Stromal cell of bone marrow (primary cell): ENCODE measurements around the gene MED17.
"Not testable (repeated sequence)": the region's sequence is repeated elsewhere in the genome, so short reads cannot be mapped to it uniquely, and the experiment has no call there.

Experiments used
- DNase-seq: peaks from one replicate; pipeline ENCODE4 v3.0.0-alpha.2; 2012; ENCODE audit warnings: low read depth

The MED17 gene, protein sequence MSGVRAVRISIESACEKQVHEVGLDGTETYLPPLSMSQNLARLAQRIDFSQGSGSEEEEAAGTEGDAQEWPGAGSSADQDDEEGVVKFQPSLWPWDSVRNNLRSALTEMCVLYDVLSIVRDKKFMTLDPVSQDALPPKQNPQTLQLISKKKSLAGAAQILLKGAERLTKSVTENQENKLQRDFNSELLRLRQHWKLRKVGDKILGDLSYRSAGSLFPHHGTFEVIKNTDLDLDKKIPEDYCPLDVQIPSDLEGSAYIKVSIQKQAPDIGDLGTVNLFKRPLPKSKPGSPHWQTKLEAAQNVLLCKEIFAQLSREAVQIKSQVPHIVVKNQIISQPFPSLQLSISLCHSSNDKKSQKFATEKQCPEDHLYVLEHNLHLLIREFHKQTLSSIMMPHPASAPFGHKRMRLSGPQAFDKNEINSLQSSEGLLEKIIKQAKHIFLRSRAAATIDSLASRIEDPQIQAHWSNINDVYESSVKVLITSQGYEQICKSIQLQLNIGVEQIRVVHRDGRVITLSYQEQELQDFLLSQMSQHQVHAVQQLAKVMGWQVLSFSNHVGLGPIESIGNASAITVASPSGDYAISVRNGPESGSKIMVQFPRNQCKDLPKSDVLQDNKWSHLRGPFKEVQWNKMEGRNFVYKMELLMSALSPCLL

DNA sequence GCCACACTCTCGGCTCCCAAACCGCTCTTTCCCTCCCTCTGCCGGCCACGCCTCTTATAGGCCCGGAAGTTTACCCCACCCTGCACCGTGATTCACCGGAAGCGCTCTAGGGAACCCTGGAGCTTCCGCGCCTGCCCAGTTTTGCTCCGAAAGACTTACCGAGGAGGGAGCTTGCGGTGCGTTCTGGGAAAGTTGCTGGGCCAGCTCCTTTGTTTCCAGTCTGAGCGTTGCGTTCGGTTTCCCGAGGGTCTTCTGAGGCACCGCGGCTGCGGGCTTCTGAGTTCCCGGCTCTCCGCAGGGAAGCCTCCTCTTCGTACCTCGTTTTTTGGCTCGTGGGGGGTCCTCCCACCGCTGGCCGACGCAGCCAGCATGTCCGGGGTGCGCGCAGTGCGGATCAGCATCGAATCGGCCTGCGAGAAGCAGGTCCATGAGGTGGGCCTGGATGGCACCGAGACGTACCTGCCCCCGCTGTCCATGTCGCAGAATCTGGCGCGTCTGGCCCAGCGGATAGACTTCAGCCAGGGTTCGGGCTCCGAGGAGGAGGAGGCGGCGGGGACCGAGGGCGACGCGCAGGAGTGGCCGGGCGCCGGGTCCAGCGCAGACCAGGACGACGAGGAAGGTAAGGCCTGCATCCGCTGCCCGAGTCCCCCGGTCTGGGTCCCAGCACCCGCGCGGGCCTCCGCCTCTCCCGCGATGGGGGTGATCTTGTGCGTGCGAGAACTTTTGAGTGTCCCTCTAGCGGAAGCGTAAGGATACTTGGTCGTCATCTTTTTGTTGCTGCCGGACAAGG, at the start of gene MED17:
MED17 (plus strand) TSS at position 138 of the 790 bp plus-strand sequence; CDS start at position 370, 232 bp downstream.
- peak; percentile 92 for DNase-seq

DNA sequence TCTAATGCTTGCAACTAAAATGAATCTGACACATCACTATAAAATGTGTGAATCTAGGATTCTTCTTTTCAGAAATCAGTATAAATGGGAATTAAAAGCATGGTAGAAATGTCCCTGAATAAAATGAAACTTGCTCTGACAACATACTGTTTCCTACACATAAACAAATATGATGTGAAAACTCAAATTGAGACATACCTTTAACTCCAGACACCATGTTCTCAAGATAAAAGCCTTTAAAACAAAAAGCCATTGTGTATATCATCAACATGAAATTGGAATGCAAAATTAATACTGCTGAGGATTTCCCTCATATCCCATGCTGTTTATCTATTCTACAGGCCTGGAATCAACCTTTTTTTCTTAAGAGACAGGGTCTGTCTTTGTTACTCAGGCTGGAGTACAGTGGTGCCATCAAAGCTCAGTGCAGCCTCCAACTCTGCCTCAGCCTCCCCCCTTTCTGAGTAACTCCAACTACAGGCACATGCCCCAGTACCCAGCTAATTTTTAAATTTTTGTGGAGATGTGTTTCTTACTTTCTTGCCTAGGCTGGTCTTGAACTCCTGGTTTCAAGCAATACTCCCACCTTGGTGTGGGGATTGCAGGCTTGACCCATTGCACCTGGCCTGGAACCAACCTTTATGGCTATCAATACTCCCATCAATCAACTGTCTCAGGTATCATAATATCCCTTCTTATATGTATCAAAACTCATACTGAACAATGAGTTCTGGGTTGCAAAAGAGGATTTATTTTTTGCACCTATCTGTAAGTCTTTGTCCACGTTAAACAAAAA, 49.5 kb upstream of the MED17 start:
- DNase-seq, result no peak

DNA sequence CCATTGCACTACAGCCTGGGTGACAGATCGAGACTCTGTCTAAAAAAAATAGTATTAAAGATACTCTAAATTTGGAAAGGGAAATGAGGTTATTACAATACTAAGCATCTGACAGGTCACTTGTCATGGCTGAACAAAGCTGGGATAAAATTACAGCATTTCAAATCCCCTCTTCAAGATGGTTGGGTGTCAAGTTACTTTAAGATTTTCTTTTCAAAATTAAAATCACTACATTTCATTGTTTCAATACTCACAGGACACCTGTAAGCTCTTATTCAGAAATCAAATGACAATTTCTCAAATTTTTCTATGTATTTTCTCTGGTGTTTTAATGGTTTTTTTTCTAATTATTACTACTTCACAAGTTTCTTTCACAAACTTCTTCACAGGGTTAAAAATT, 48.5 kb upstream of the MED17 start:
- DNase-seq, result no peak

DNA sequence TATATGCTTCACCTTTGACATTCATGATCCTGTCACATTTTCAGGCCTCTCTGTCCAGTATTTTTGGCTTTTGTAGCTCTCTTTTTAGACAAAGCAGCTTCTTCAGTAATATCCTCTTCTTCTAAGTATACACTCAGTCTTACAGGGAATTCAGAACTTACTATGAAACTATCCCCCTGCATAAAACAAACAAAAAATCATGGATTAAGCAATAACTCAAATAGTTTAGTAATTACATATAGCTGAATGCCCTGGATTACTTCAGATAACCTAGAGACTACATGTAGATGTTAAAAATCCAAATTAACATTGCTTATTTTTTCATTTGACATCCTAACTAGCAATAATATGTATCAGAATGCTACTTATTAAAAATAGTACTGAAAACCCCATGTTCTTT, 48.0 kb upstream of the MED17 start:
- no peak for DNase-seq

DNA sequence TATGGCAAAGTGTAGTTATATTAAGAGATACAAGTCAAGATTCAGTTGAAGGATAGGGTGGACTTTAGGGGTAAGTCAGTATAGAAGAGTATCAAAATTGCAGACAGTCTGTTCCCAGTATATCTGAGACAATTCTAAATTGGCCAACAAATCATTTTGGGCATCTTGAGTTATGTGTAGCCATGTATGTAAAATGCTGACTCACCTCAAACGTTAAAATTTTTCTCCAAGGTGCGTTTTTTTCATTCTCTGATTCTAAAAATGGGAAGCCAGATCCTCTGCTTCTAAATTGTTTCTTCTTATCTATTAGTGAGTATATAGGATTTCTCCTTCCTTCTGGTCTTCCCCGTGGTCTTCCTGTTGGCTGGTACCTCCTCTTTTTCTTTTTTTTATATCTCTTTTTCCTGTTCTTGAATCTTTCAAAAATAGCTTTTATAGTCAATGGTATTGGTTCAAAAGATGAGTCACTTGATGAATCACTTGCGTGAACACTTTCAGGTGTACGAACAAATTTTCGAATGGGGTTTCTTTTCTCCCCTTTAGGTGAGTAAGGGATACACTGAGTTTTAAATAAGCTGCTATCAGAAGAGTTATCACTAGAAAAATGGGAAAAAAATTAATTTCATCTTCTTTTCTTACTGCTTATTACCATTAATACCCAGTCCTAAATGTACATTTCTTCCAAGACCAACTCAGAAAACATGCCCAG, 46.0 kb upstream of the MED17 start:
- DNase-seq, result no peak

DNA sequence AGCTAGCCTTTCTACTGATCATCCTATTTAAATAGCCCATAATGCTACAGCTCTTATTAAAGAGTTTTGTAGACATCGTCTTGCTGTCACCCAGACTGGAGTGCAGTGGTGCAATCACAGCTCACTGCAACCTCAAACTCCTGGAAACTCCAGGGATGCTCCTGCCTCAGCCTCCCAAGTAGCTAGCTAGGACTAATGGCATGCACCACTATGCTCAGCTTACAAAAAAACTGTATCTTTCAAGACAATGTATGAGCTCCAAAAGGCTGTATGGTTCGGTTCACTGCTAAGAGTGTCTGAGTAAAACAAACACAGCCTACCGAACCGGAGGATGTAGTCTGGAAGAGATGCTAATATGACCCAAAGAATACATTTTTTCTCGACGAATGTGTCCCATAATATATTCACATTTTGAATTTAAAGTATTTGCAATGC, 45.4 kb upstream of the MED17 start:
- DNase-seq, result no peak

DNA sequence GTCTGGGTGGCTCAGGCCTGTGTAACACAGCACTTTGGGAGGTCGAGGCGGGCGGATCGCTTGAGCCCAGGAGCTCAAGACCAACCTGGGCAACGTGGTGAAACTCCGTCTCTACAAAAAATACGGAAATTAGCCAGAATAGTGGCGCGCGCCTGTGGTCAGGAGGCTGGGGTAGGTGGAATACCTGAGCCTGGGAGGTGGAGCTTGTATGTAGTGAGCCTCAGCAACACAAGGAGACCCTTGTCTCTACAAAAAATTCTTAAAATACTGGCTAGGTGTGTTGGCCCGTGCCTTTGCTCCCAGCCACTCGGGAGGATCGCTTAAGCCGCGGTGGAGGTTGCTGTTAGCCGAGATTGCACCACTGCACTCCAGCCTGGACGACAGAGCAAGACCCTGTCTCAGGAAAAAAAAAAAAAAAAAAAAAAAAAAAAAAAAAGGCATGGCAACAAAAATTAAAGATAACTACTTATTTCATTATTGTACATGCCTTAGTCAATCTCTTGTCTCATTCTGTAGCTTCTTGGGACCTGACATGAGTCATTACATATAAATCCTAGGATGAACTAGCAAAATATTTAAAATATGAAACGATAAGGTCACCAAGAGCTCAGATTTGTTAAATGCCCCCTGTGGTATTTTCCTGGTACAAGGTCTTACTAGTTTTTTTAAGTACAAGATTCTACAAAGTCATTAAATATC, 43.9 kb upstream of the MED17 start:
- DNase-seq, result no peak

DNA sequence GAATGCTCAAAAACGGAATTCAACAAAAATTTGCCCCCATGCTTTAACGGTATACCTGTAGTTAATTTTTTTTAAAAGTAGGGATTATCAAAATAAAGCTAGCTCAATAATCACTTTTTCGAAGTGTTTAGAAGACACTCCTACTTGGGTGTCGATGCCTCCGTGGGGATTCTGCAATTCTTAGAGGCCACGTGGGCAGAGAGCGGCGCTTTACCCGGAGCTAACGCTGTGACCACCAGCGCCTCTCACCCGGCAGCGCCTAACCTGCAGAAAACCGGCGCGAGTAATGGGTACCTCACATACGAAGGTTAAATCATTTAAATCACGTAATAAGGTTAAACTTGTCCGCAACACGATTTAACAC, 43.4 kb upstream of the MED17 start:
- peak; percentile 37 for DNase-seq

DNA sequence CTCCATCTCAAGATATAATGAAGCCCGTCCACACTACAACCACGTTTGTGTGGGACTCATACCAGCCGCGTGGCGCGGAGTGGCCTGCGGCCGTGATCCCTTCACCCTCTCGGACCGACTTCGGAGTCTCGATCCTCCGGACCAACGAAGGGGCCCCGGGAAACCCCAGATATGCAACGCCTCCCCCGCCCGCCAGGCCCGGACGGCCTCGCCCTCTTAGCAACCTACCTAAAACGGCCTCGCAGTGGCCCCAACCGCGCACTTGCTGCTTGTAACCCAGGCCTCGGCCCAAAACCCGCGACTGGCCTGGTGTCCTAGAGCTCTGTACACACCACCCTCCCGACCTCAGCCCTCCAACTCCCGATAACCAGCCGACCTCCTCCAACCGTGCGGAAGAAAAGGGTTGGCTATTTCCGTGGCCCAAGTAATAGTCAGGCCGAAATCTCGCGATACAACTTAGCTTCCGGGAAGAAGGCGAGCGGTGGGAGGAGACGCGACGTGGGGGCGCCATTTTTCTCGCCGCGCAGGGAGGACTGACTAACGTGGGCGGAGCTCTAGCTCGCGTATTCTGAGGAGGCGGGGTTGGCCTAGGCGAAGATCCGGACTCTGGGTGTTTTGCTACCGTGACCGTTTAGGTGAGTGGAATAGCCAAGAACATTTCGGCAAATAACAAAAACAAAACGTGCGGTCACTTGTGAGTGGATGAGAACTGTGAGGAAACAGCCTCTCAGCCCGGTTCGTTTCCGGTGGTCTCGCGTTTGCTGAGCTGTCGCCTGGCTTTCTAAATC, 42.8 kb upstream of the MED17 start, which contains the start of the genes C11orf54 and TAF1D:
C11orf54 (plus strand) TSS at position 579 of the 788 bp plus-strand sequence. CDS start 5,722 bp downstream, outside the sequence.
TAF1D (minus strand) TSS at position 402 of the 788 bp plus-strand sequence. CDS start 2,191 bp downstream, outside the sequence.
- peak; percentile 97 for DNase-seq

DNA sequence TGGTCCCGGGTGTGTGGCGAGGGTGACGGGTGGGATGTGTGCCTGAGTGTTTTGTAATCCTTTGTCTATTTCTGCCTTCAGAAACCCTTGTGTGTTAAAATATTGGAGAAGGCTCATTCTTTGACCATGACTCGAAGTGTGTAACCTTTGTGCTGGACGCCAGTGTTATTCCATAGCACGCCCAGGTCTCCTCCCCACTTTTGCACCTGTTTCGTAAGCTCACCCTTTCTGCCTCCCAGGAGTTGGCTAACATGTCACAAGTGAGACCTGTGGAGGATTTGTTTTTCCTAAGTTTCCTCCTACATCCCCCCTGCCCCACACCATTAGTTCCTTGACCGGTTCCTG, 42.2 kb upstream of the MED17 start:
- peak; percentile 13 for DNase-seq

DNA sequence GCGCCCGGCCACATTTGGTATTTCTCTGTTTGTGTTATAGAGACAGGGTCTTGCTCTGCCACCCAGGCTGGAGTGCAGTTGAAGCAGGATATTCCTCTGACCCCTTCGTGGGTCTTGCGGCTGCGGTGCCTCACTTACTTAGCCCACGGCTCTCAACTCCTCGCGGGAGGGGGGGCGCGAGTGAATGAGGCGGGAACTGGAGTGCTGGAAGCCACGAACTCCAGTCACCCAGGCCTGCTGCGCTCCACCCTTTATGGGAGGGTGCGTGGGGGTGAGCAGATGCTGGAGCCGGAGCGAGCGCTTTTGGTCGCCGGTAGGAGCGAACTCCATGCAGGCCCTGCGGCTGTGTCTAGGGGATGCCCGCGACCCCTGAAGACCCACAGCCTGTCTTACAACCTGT, 40.8 kb upstream of the MED17 start:
- no peak for DNase-seq

DNA sequence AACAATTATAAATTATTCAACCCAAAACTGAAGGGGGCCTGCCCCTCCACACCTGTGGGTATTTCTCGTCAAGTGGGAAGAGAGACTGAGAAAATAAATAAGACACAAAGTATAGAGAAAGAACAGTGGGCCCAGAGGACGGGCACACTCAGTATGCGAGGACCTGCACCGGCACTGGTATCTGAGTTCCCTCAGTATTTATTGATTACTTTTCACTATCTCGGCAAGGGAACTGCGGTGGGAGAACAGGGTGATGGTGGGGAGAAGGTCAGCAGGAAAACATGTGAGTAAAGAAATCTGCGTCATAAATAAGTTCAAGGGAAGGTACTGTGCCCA, 39.4 kb upstream of the MED17 start:
- DNase-seq, result no peak

DNA sequence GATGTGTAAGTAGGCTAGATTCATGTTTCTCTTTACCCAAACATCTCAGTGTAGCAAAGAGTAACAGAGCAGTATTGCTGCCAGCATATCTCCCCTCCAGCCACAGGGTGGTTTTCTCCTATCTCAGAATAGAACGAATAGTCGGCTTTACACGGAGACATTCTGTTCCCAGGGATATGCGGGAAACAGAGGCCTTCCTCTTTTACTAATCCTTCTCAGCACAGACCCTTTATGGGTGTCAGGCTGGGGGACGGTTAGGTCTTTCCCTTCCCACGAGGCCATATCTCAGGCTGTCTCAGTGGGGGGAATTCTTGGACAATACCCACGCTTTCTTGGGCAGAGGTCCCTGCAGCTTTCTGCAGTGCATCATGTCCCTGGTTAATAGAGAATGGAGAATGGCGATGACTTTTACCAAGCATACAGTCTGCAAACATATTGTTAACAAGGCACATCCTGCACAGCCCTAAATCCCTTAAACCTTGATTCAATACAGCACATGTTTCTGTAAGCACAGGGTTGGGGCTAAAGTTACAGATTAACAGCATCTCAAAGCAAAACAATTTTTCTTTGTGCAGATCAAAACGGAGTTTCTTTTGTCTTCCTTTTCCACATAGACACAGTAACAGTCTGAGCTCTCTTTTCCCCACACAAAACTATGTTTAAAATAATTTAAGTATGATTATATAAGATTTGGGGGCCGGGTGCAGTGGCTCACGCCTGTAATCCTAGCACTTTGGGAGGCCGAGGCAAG, 38.9 kb upstream of the MED17 start:
- DNase-seq, result not testable (repeated sequence)

DNA sequence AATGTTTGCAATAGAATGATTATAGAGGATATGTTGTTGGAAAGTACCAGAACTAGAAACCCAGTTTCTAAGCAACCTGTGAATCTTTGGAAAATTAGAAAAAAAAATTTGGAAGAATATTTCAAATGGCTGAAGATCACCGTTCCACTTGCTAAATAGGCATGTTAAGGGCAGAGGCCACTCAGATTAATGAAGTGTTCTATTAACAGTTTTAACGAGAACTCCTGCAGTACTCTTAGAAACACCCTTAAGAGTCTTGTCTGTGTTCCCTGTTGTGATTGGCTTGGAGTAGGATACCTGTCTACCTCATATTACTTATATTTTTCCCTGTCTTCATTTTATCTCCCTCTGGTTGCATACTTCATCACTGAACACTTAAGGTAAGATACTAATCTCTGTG, 38.0 kb upstream of the MED17 start:
- no peak for DNase-seq

DNA sequence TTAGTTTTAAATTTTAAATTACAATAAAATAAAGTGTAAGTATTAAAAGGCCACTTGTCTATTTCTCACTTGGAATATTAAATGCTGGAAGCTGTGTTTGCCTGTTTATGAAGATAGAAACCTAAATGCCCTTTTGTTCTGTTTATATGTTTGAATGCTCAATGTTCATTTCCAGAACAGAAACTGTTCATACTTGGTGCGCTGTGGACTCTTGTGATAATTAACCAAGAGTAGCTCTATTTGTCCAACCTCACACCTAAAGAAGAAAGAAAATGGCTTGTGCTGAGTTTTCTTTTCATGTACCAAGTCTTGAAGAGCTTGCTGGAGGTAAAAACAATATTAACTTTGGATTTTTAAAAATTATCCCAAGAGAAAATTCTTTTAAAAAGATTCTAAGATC, 37.0 kb upstream of the MED17 start:
- no peak for DNase-seq

DNA sequence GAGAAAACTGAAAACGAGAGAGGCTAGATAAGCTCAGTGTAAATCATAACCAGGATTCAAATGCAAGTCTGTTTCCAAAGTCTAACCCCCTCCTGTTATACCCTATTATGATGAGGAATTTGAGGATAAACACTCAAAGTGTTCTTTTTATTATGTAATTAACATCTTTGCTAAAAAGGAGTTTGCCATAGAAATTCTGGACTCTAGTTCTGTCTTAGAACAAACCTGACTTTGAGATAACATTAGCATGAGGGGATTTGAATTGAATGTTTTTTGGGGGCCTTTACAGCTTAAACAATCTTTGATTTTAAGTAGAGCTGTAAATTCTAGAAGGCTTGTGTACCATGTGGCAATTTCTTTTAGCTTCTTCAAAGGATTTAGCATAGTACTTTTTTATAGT, 33.1 kb upstream of the MED17 start:
- no peak for DNase-seq

DNA sequence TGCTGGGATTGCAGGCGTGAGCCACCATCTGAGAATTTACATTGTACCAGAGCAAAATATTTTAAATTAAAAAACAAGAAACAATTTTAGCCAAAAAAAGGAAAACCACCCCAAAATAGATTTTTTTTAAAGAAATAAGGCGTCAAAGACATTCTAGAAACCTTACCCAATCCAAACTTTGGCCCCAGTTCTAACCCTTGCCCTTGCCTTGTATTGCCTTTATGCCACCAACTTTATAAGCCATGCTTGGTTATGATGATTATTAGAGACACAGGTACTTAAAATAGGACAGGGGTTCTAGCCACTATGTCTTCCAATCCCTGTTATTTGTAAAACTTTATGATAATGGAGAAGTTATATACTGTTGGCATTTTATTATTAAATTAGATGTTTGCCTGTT, 30.8 kb upstream of the MED17 start:
- DNase-seq, result no peak

DNA sequence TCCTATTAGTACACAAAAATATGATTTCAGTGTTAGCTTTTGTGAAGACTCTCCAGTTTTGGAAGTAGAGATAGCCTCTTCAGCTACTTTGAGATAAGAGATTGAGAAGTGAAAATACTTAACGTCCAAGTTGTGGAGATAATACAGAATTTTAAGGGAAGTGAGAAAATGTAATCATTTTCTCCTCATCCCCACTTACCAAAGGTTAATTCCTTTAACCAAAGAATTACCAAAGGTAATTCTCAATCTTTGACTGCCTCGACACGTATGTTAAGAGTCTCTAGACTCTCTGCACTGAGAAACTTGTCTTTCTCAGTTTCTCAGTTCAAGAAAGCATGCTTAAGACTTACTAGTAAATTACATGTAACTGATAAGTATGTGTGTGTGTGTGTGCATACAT, 27.3 kb upstream of the MED17 start:
- DNase-seq, result no peak

DNA sequence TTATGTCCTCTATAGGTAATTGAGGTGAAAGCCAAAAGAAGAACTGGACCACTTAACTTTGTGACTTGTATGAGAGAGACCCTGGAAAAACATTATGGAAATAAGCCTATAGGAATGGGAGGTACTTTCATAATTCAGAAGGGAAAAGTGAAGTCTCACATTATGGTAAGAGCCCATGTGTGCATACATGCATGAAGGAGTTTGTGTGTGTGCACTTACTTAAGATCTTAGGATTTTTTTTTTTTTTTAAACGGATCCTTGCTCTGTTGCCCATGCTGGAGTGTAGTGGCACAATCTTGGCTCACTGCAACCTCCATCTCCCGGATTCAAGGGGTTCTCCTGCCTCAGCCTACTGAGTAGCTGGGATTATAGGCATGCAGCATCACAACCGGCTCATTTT, 26.8 kb upstream of the MED17 start:
- no peak for DNase-seq
